Measurements from ENCODE around the gene RFWD3.

RFWD3 gene

GRCh38 chr16:74603848-74604247 lies 62.8 kb downstream of the RFWD3 start:
- Histone ChIP-seq H3K4me2 (ENCODE audit: low read length) (no peak overlapping the region), H3K27ac (no peak overlapping the region), H3K4me3 (ENCODE audit: low read depth, low read length) (no peak overlapping the region), H3K27me3 (ENCODE audit: control insufficient read depth, insufficient read depth, low read length) (no peaks in the 10 kb centered on the region), H3K9ac (no peak overlapping the region), H2AFZ (no peak overlapping the region), H3K9me3 (ENCODE audit: control insufficient read depth, low read length) (no peaks in the 10 kb centered on the region), H3K4me1 (peaks cover 22% of the 10 kb centered on the region), H3K79me2 (peaks cover 55% of the 10 kb centered on the region), H3K36me3 (ENCODE audit: control insufficient read depth, insufficient read depth, low read length) (no peaks in the 10 kb centered on the region)
- TF ChIP-seq CTCF (IDR thresholded peaks at IDR 0.05): no peak

GRCh38 chr16:74601126-74601871 lies 65.4 kb downstream of the RFWD3 start:
- H2AFZ ChIP-seq: no peak overlapping the region
- no peak for TF ChIP-seq CTCF (IDR thresholded peaks at IDR 0.05)
- H3K4me2 ChIP-seq (ENCODE audit: low read length): no peak overlapping the region
- H3K79me2 ChIP-seq: peaks cover 70% of the 10 kb centered on the region
- no peaks in the 10 kb centered on the region for H3K27me3 ChIP-seq (ENCODE audit: control insufficient read depth, insufficient read depth, low read length)
- no peak overlapping the region for H3K27ac ChIP-seq
- peaks cover 8% of the 10 kb centered on the region for H3K4me1 ChIP-seq
- H3K9ac ChIP-seq: no peak overlapping the region
- no peak overlapping the region for H3K4me3 ChIP-seq (ENCODE audit: low read depth, low read length)
- H3K36me3 ChIP-seq (ENCODE audit: control insufficient read depth, insufficient read depth, low read length): no peaks in the 10 kb centered on the region
- no peaks in the 10 kb centered on the region for H3K9me3 ChIP-seq (ENCODE audit: control insufficient read depth, low read length)

- Histone ChIP-seq H3K9ac (no peak overlapping the region), H3K4me1 (peaks cover 3% of the 10 kb centered on the region), H3K9me3 (ENCODE audit: control insufficient read depth, low read length) (no peaks in the 10 kb centered on the region), H3K27me3 (ENCODE audit: control insufficient read depth, insufficient read depth, low read length) (no peaks in the 10 kb centered on the region), H3K79me2 (peaks cover 77% of the 10 kb centered on the region), H2AFZ (no peak overlapping the region), H3K27ac (no peak overlapping the region), H3K4me3 (ENCODE audit: low read depth, low read length) (no peak overlapping the region), H3K36me3 (ENCODE audit: control insufficient read depth, insufficient read depth, low read length) (no peaks in the 10 kb centered on the region), H3K4me2 (ENCODE audit: low read length) (no peak overlapping the region)
- TF ChIP-seq CTCF (IDR thresholded peaks at IDR 0.05): no peak
Observed at GRCh38 chr16:74596586-74596985, 70.1 kb downstream of the RFWD3 start.

GRCh38 chr16:74592847-74593246 lies 73.8 kb downstream of the RFWD3 start:
- Histone ChIP-seq H3K9me3 (ENCODE audit: control insufficient read depth, low read length) (no peaks in the 10 kb centered on the region), H3K4me1 (peaks cover 3% of the 10 kb centered on the region), H2AFZ (no peak overlapping the region), H3K27me3 (ENCODE audit: control insufficient read depth, insufficient read depth, low read length) (no peaks in the 10 kb centered on the region), H3K4me3 (ENCODE audit: low read depth, low read length) (no peak overlapping the region), H3K9ac (no peak overlapping the region), H3K79me2 (peaks cover 78% of the 10 kb centered on the region), H3K36me3 (ENCODE audit: control insufficient read depth, insufficient read depth, low read length) (no peaks in the 10 kb centered on the region), H3K27ac (no peak overlapping the region), H3K4me2 (ENCODE audit: low read length) (no peak overlapping the region)
- TF ChIP-seq CTCF (IDR thresholded peaks at IDR 0.05): no peak
